RWPE2 (cell line): ENCODE results near the gene TACC2.

Experiments
- ATAC-seq: fragments of 200-7000 bp; cut with Tn5 transposase; 3 replicates; pipeline ENCODE4 v1.9.1; 2021; ENCODE audit warnings: low read depth
- DNase-seq: peaks from one replicate; pipeline ENCODE4 v3.0.0-alpha.2; 2020; ENCODE audit warnings: low spot score
- H3K27ac ChIP-seq: fragments of 450-650 bp; 2 replicates; pipeline ENCODE4 v1.5.1; 2017; ENCODE audit warnings: mild to moderate bottlenecking; ENCODE audit not compliant: poor library complexity, severe bottlenecking
- H3K27me3 ChIP-seq: fragments of 250-450 bp; sonication (Bioruptor Pico); 2 replicates; pipeline ENCODE4 v1.5.1; 2021; ENCODE audit warnings: mild to moderate bottlenecking, moderate library complexity; ENCODE audit not compliant: insufficient read depth, poor library complexity, severe bottlenecking
- H3K36me3 ChIP-seq: fragments of 250-450 bp; sonication (Bioruptor Pico); 2 replicates; pipeline ENCODE4 v1.5.1; 2020; ENCODE audit warnings: low read depth, mild to moderate bottlenecking, moderate library complexity
- H3K4me1 ChIP-seq: fragments of 250-450 bp; sonication (Bioruptor Pico); 2 replicates; pipeline ENCODE4 v1.5.1; 2021; ENCODE audit warnings: mild to moderate bottlenecking, moderate library complexity; ENCODE audit not compliant: insufficient read depth, poor library complexity, severe bottlenecking
- H3K4me3 ChIP-seq: fragments of 250-450 bp; sonication (Bioruptor Pico); 2 replicates; pipeline ENCODE4 v1.5.1; 2021; ENCODE audit warnings: mild to moderate bottlenecking, moderate library complexity; ENCODE audit not compliant: severe bottlenecking
- H3K9me3 ChIP-seq: fragments of 250-450 bp; sonication (Bioruptor Pico); 2 replicates; pipeline ENCODE4 v1.5.1; 2021; ENCODE audit warnings: mild to moderate bottlenecking, moderate library complexity; ENCODE audit not compliant: severe bottlenecking
- TF ChIP-seq, protein P1 (sequence below): fragments of 450-650 bp; IDR thresholded peaks from one replicate; pipeline ENCODE4 v1.5.1; 2017; ENCODE audit warnings: mild to moderate bottlenecking, moderate library complexity; ENCODE audit not compliant: poor library complexity, severe bottlenecking

The TACC2 gene

DNA sequence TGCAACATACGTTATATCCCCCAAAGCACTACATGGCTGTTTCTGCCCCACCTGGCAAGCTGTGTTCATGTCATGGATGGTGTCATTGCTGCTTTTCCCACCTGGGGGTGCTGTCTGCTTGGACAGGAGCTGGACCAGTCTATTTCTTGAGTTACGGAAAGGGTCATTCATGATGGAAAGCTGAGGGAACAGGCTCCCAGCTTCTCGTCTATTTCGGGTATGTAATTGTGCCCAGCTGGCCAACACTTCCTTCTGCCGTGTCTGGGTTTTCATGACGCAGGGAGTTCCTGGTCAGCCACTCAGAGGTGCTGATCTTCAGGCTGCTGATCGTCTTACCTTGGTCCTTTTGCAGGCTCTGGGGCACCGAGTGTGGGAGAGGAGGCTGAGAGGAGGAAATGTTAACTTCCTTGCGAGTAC, 290.8 kb downstream of the TACC2 start:
- no peak overlapping the region for H3K4me3 ChIP-seq
- ATAC-seq: peak; percentile 26; the same call in 1 of the 3 replicates
- peak; percentile 28 for DNase-seq
- H3K9me3 ChIP-seq: no peaks in the 10 kb centered on the region
- no peaks in the 10 kb centered on the region for H3K36me3 ChIP-seq
- no peaks in the 10 kb centered on the region for H3K27me3 ChIP-seq
- TF ChIP-seq, protein P1, sequence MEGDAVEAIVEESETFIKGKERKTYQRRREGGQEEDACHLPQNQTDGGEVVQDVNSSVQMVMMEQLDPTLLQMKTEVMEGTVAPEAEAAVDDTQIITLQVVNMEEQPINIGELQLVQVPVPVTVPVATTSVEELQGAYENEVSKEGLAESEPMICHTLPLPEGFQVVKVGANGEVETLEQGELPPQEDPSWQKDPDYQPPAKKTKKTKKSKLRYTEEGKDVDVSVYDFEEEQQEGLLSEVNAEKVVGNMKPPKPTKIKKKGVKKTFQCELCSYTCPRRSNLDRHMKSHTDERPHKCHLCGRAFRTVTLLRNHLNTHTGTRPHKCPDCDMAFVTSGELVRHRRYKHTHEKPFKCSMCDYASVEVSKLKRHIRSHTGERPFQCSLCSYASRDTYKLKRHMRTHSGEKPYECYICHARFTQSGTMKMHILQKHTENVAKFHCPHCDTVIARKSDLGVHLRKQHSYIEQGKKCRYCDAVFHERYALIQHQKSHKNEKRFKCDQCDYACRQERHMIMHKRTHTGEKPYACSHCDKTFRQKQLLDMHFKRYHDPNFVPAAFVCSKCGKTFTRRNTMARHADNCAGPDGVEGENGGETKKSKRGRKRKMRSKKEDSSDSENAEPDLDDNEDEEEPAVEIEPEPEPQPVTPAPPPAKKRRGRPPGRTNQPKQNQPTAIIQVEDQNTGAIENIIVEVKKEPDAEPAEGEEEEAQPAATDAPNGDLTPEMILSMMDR: peak; percentile 61
- peaks cover 3% of the 10 kb centered on the region for H3K4me1 ChIP-seq
- H3K27ac ChIP-seq: no peak overlapping the region

DNA sequence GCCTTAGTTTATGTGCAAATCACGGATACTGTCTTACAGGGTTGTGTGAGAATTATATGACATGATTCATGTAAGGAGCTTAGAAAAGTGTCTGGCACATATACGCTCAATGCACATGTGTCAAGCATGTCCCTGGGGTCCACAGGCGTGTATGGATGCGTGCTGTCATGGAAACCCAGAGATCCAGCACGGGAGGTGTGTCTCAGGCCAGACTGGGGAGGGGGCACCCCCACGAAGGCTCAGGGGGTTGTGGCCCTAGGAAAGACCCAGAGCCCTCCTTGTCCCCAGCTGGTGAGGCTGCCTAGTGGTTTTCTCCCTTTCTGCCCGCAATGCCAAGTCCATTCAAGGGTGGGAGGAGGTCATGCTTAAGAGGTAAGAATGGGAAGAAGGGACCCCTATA, 291.2 kb downstream of the TACC2 start:
- H3K27ac ChIP-seq: no peak overlapping the region
- H3K27me3 ChIP-seq: no peaks in the 10 kb centered on the region
- no peaks in the 10 kb centered on the region for H3K9me3 ChIP-seq
- TF ChIP-seq, protein P1: no peak
- peaks cover 3% of the 10 kb centered on the region for H3K4me1 ChIP-seq
- DNase-seq (no peak), ATAC-seq (no peak)
- no peak overlapping the region for H3K4me3 ChIP-seq
- H3K36me3 ChIP-seq: no peaks in the 10 kb centered on the region

DNA sequence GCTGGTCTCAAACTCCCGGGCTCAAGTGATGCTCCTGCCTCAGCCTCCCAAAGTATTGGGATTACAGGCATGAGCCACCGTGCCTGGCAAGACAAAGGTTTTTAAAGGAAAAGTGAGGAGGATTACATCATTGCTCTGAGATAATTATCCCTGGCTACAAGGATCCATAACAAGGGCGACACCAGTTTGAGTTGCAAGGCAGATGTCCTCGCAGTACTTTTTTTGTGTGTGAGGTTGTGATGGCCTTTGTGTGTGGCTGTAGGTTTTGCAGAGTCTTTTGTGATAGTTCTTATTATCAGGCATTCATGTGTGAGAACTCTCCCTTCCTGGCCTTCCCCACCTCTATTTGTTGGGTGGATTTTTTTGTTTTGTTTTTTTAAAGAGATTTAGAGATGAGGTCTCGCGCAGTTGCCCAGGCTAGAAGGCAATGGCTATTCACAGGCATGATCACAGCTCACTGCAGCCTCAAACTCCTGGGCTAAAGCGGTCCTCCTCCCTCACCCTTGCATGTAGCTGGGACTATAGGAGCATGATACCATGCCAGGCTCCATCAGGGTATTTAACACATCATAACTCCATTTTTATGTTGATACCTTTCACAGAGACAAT, 292.2 kb downstream of the TACC2 start:
- DNase-seq: no peak
- ATAC-seq: no peak
- H3K4me1 ChIP-seq: peaks cover 3% of the 10 kb centered on the region
- H3K27me3 ChIP-seq: no peaks in the 10 kb centered on the region
- TF ChIP-seq, protein P1: no peak
- no peaks in the 10 kb centered on the region for H3K36me3 ChIP-seq
- no peaks in the 10 kb centered on the region for H3K9me3 ChIP-seq
- no peak overlapping the region for H3K4me3 ChIP-seq
- no peak overlapping the region for H3K27ac ChIP-seq

DNA sequence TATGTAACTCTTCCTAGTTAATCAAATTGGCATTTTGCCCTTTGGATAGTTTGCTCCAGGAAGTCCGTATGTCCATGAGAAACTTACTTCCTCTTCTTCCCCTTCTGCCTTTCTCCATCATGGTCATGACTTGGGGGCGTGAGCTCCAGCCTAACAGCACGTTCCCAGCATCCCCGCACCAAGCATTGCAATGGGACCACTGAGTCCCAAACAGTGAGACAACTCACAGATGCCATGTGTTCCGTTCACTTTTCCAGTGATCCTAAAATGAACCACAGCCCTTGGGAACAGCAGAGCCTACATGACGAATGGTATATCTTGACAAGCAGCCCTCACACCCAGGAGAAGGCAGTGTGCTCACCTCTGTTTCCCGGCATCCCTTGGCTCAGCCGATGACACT, 292.8 kb downstream of the TACC2 start:
- Histone ChIP-seq H3K36me3 (no peaks in the 10 kb centered on the region), H3K9me3 (no peaks in the 10 kb centered on the region), H3K27ac (no peak overlapping the region), H3K4me3 (no peak overlapping the region), H3K4me1 (peaks cover 5% of the 10 kb centered on the region), H3K27me3 (no peaks in the 10 kb centered on the region)
- TF ChIP-seq, protein P1: no peak
- ATAC-seq (no peak), DNase-seq (no peak)

DNA sequence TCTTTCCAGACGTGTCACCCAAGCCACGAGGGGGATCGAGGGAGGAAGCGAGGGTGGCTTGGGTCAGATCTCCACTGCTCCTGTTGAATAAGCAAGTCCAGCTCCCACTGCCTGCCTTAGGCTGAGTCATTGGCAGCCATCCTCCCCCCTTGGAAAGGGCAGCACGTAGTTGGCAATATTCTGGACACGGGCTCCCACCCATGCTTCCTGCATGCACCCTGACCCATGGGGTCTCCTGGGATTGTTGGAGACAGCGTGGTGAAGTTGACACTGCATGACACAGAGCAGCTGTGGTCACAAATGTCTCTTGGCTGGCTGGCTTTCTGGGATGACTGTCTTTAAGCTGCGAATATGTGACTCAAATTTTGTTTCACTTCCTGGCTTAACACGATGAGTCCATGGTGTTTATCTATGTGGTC, 293.3 kb downstream of the TACC2 start:
- Histone ChIP-seq H3K27ac (no peak overlapping the region), H3K4me3 (no peak overlapping the region), H3K9me3 (no peaks in the 10 kb centered on the region), H3K27me3 (no peaks in the 10 kb centered on the region), H3K36me3 (no peaks in the 10 kb centered on the region), H3K4me1 (peaks cover 6% of the 10 kb centered on the region)
- TF ChIP-seq, protein P1: no peak
- DNase-seq (no peak), ATAC-seq (no peak)
